Muscle layer of duodenum (tissue), 2 donors: ENCODE data around the gene DYSF.

Experiments used
- H3K27ac ChIP-seq: one replicate; pipeline ENCODE4 v1.7.0; 2013; ENCODE audit warnings: mild to moderate bottlenecking, low read length
- H3K27me3 ChIP-seq: one replicate; pipeline ENCODE4 v1.7.0; 2013; ENCODE audit warnings: low read depth, mild to moderate bottlenecking, control low read depth, low read length
- H3K36me3 ChIP-seq, 2 donors: one replicate each; pipeline ENCODE4 v1.7.0; 2013; ENCODE audit warnings: low read length in 2 of 2, control low read depth in 1 of 2, mild to moderate bottlenecking in 1 of 2; ENCODE audit not compliant: insufficient read depth in 2 of 2, control insufficient read depth in 1 of 2
- H3K4me1 ChIP-seq, 2 donors: one replicate each; pipeline ENCODE4 v1.7.0; 2013; ENCODE audit warnings: low read length in 2 of 2, mild to moderate bottlenecking in 2 of 2, control low read depth in 1 of 2, moderate library complexity in 1 of 2; ENCODE audit not compliant: insufficient read depth in 2 of 2, control insufficient read depth in 1 of 2
- H3K4me3 ChIP-seq, 2 donors: one replicate each; pipeline ENCODE4 v1.7.0; 2013; ENCODE audit warnings: low read length in 2 of 2, low read depth in 1 of 2, mild to moderate bottlenecking in 1 of 2
- H3K9me3 ChIP-seq, 2 donors: one replicate each; pipeline ENCODE4 v1.7.0; 2013; ENCODE audit warnings: low read length in 2 of 2, control low read depth in 1 of 2, mild to moderate bottlenecking in 1 of 2; ENCODE audit not compliant: control insufficient read depth in 1 of 2
- donor health status: healthy.

Gene DYSF

GRCh38 chr2:71607151-71607889 lies 154.0 kb downstream of the DYSF start:
- Histone ChIP-seq H3K36me3 (peaks cover 3 to 5% of the 10 kb centered on the region in 2 donors), H3K27ac (no peak overlapping the region), H3K4me3 (no peak overlapping the region), H3K9me3 (no peaks in the 10 kb centered on the region), H3K4me1 (peaks cover 0 to 12% of the 10 kb centered on the region in 2 donors), H3K27me3 (no peaks in the 10 kb centered on the region)

GRCh38 chr2:71608034-71608433 lies 154.7 kb downstream of the DYSF start:
- Histone ChIP-seq H3K4me1 (peaks cover 0 to 12% of the 10 kb centered on the region in 2 donors), H3K9me3 (no peaks in the 10 kb centered on the region), H3K27ac (no peak overlapping the region), H3K36me3 (peaks cover 3 to 10% of the 10 kb centered on the region in 2 donors), H3K27me3 (no peaks in the 10 kb centered on the region), H3K4me3 (no peak overlapping the region)

- Histone ChIP-seq H3K27me3 (no peaks in the 10 kb centered on the region), H3K27ac (no peak overlapping the region)
Observed at GRCh38 chr2:71608441-71608840, 155.1 kb downstream of the DYSF start.

GRCh38 chr2:71609029-71609428 lies 155.7 kb downstream of the DYSF start:
- peaks cover 3 to 16% of the 10 kb centered on the region in 2 donors for H3K36me3 ChIP-seq
- H3K4me1 ChIP-seq = peaks cover 0 to 6% of the 10 kb centered on the region in 2 donors
- no peak overlapping the region for H3K27ac ChIP-seq
- no peaks in the 10 kb centered on the region for H3K9me3 ChIP-seq
- H3K4me3 ChIP-seq = no peak overlapping the region
- no peaks in the 10 kb centered on the region for H3K27me3 ChIP-seq

More at GRCh38 chr2:71608441-71608840, 155.1 kb downstream of the DYSF start:
- Histone ChIP-seq H3K9me3 (no peaks in the 10 kb centered on the region), H3K36me3 (peaks cover 3 to 12% of the 10 kb centered on the region in 2 donors), H3K4me1 (peaks cover 0 to 11% of the 10 kb centered on the region in 2 donors), H3K4me3 (no peak overlapping the region)

GRCh38 chr2:71609441-71609840 lies 156.1 kb downstream of the DYSF start:
- Histone ChIP-seq H3K4me1 (peaks cover 0 to 6% of the 10 kb centered on the region in 2 donors), H3K27me3 (no peaks in the 10 kb centered on the region), H3K4me3 (no peak overlapping the region), H3K36me3 (peaks cover 3 to 16% of the 10 kb centered on the region in 2 donors), H3K9me3 (no peaks in the 10 kb centered on the region), H3K27ac (no peak overlapping the region)

- Histone ChIP-seq H3K27me3 (no peaks in the 10 kb centered on the region), H3K27ac (no peak overlapping the region), H3K9me3 (no peaks in the 10 kb centered on the region), H3K4me3 (no peak overlapping the region), H3K4me1 (peaks cover 0 to 10% of the 10 kb centered on the region in 2 donors), H3K36me3 (peaks cover 3 to 16% of the 10 kb centered on the region in 2 donors)
Observed at GRCh38 chr2:71609958-71610357, 156.6 kb downstream of the DYSF start.

- H3K36me3 ChIP-seq = peaks cover 3 to 16% of the 10 kb centered on the region in 2 donors
- H3K27ac ChIP-seq = no peak overlapping the region
- no peaks in the 10 kb centered on the region for H3K9me3 ChIP-seq
- H3K4me3 ChIP-seq = no peak overlapping the region
- H3K4me1 ChIP-seq = peaks cover 0 to 17% of the 10 kb centered on the region in 2 donors
- no peaks in the 10 kb centered on the region for H3K27me3 ChIP-seq
Observed at GRCh38 chr2:71610671-71611070, 157.3 kb downstream of the DYSF start.

GRCh38 chr2:71611247-71611646 lies 157.9 kb downstream of the DYSF start:
- Histone ChIP-seq H3K4me3 (no peak overlapping the region), H3K27ac (no peak overlapping the region), H3K9me3 (no peaks in the 10 kb centered on the region), H3K27me3 (no peaks in the 10 kb centered on the region), H3K4me1 (peaks cover 0 to 17% of the 10 kb centered on the region in 2 donors), H3K36me3 (peaks cover 3 to 16% of the 10 kb centered on the region in 2 donors)

- Histone ChIP-seq H3K27me3 (no peaks in the 10 kb centered on the region), H3K9me3 (no peaks in the 10 kb centered on the region), H3K4me3 (no peak overlapping the region), H3K4me1 (peaks cover 0 to 17% of the 10 kb centered on the region in 2 donors), H3K36me3 (peaks cover 3 to 16% of the 10 kb centered on the region in 2 donors), H3K27ac (no peak overlapping the region)
Observed at GRCh38 chr2:71611781-71612527, 158.6 kb downstream of the DYSF start.

GRCh38 chr2:71612581-71613402 lies 159.4 kb downstream of the DYSF start:
- peaks cover 3 to 16% of the 10 kb centered on the region in 2 donors for H3K36me3 ChIP-seq

More at GRCh38 chr2:71612581-71613402, 159.4 kb downstream of the DYSF start:
- Histone ChIP-seq H3K4me1 (peaks cover 0 to 17% of the 10 kb centered on the region in 2 donors), H3K4me3 (no peak overlapping the region), H3K9me3 (no peaks in the 10 kb centered on the region), H3K27me3 (no peaks in the 10 kb centered on the region), H3K27ac (no peak overlapping the region)
